Large intestine (tissue), 3 donors: Measurements from ENCODE around the gene RPTOR. TPM values are rescaled to one million over a fixed set of nuclear protein-coding genes. Genes with fewer than 3 reads are reported as not detected.

Source experiments
- DNase-seq, 2 donors: peaks; one replicate each; pipeline versions ENCODE4 v3.0.0 to v3.0.0-alpha.2; 2013
- H3K27ac ChIP-seq: one replicate; pipeline ENCODE4 v1.5.1; 2013; ENCODE audit warnings: low read length
- H3K27me3 ChIP-seq: 2 replicates; pipeline ENCODE4 v1.6.1; 2013; ENCODE audit warnings: low read length; ENCODE audit not compliant: control insufficient read depth, insufficient read depth
- H3K36me3 ChIP-seq: 2 replicates; pipeline ENCODE4 v1.6.1; 2013; ENCODE audit warnings: low read length; ENCODE audit not compliant: control insufficient read depth, insufficient read depth
- H3K4me1 ChIP-seq: one replicate; pipeline ENCODE4 v1.6.1; 2013; ENCODE audit warnings: low read length; ENCODE audit not compliant: control insufficient read depth, insufficient read depth
- H3K4me3 ChIP-seq: one replicate; pipeline ENCODE4 v1.5.1; 2013; ENCODE audit warnings: low read length
- H3K9me3 ChIP-seq: one replicate; pipeline ENCODE4 v1.6.1; 2013; ENCODE audit warnings: mild to moderate bottlenecking, low read depth, low read length, moderate library complexity; ENCODE audit not compliant: control insufficient read depth
- WGBS: methylation state at CpG from one replicate; pipeline ENCODE4 v1.1.5; 2013; ENCODE audit warnings: low lambda C conversion rate; ENCODE audit not compliant: insufficient coverage; 5-methylcytosine and 5-hydroxymethylcytosine counted together
- polyA plus RNA-seq: library from polyadenylated mRNA; unstranded; fragments of 120-200 nt; gene quantifications from one replicate; pipeline ENCODE4 v1.2.1, GENCODE V29; 2013

RPTOR gene
- polyA plus RNA-seq, 1 donor, result 16.8 TPM

GRCh38 chr17:80604009-80604669 is 59.5 kb downstream of the RPTOR start:
- WGBS, result 87% methylated on average over 3 of the region's 5 CpGs
- Histone ChIP-seq H3K36me3 (no peaks in the 10 kb centered on the region), H3K27me3 (no peaks in the 10 kb centered on the region), H3K4me1 (peaks cover 22% of the 10 kb centered on the region), H3K9me3 (peaks cover 2% of the 10 kb centered on the region), H3K27ac (no peak overlapping the region), H3K4me3 (no peak overlapping the region)
- DNase-seq, result no peak

GRCh38 chr17:80604670-80605010 is 60.0 kb downstream of the RPTOR start:
- WGBS, result 100% methylated on average over 1 of the region's 7 CpGs

DNA sequence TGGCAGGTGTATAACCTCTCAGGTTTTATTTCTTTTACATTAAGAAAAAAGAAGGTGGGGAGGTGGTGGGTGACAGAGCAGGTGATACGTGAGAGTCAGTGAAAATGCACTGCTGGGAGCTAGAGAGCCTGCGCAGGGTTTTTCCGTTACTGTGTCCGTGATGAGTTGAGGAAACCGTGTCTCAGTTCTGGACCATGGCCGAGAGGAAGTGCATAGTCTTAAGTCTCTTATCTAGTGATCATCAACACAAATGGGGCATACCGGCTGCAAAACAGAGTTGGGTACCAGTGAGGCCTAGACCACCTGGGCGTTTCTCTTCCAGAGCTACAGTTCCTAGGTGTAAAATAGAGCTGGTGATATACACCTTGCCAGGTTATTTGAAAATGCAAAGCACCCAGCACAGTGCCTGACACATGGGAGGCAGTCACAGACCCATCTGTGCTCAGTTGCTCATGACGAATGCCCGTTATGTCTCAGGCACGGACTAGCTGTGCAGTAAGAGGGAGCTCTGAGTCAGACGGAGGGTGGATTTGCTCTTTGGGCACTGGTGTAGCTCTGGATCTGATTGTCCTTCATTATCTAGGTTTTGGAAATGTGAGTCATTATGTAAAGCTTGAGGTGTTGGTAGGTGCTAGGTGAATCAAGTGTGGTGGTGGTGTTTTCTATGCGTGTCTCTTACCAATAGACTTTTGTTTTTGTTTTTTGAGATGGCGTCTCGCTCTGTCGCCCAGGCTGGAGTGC is 60.9 kb downstream of the RPTOR start:
- Histone ChIP-seq H3K9me3 (peaks cover 2% of the 10 kb centered on the region), H3K27ac (no peak overlapping the region), H3K4me1 (peaks cover 11% of the 10 kb centered on the region), H3K36me3 (no peaks in the 10 kb centered on the region), H3K4me3 (no peak overlapping the region), H3K27me3 (no peaks in the 10 kb centered on the region)
- WGBS, result no CpG with 5 or more reads among the region's 16 CpGs
- no peak for DNase-seq

More at GRCh38 chr17:80604670-80605010, 60.0 kb downstream of the RPTOR start:
- Histone ChIP-seq H3K36me3 (no peaks in the 10 kb centered on the region), H3K4me1 (peaks cover 17% of the 10 kb centered on the region), H3K4me3 (no peak overlapping the region), H3K27me3 (no peaks in the 10 kb centered on the region), H3K9me3 (peaks cover 2% of the 10 kb centered on the region), H3K27ac (no peak overlapping the region)
- DNase-seq, result no peak

GRCh38 chr17:80608326-80608725 is 63.7 kb downstream of the RPTOR start:
- no peak for DNase-seq
- Histone ChIP-seq H3K36me3 (no peaks in the 10 kb centered on the region), H3K9me3 (no peaks in the 10 kb centered on the region), H3K4me3 (no peak overlapping the region), H3K4me1 (peaks cover 3% of the 10 kb centered on the region), H3K27ac (no peak overlapping the region), H3K27me3 (no peaks in the 10 kb centered on the region)
- WGBS, result 95% methylated on average over 4 of the region's 12 CpGs

DNA sequence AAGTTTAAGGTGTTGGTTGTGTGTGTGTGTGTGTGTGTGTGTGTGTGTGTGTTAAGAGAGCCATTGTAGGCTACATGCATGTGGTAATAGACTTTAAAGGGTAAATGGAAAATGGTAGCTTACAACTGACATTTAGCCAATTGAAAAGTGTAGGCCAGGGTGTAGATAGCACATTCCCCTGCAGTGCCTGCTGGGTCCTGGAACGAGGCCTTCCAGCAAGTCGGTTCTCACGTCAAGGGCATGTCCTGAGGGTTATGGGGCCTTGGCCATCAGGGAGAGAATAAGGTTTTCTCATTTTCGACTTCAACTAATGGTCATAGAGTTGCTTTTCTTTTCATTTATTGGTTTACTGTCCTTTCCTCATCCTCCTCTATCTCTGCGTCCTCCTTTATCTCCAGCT is 65.1 kb downstream of the RPTOR start:
- H3K4me3 ChIP-seq, result no peak overlapping the region
- no peaks in the 10 kb centered on the region for H3K27me3 ChIP-seq
- 96% methylated on average over 3 of the region's 5 CpGs for WGBS
- no peaks in the 10 kb centered on the region for H3K9me3 ChIP-seq
- no peak for DNase-seq
- no peak overlapping the region for H3K27ac ChIP-seq
- H3K36me3 ChIP-seq, result no peaks in the 10 kb centered on the region
- H3K4me1 ChIP-seq, result no peaks in the 10 kb centered on the region

DNA sequence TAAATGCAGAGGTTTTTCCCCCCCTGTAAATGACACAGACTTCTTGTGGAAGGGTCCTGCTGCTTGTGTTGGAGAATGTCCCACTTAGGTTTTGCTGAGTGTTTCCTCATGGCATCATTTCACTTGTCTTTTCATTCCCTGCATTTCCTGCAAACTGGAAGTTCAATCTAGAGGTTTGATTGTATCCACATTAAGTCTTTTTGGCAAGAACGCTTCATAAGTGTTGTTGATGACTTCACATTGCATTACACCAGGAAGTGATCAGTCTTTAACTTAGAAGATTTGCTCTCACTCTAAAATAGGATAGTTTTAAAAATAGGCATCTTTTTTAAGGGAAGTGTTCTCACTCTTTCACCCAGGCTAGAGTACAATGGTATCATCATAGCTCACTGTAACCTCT is 67.2 kb downstream of the RPTOR start:
- no peak overlapping the region for H3K4me3 ChIP-seq
- H3K4me1 ChIP-seq, result no peaks in the 10 kb centered on the region
- no peaks in the 10 kb centered on the region for H3K27me3 ChIP-seq
- no peaks in the 10 kb centered on the region for H3K9me3 ChIP-seq
- H3K27ac ChIP-seq, result no peak overlapping the region
- no peaks in the 10 kb centered on the region for H3K36me3 ChIP-seq
- DNase-seq, result no peak
- no CpG with 5 or more reads among the region's 1 CpG for WGBS

DNA sequence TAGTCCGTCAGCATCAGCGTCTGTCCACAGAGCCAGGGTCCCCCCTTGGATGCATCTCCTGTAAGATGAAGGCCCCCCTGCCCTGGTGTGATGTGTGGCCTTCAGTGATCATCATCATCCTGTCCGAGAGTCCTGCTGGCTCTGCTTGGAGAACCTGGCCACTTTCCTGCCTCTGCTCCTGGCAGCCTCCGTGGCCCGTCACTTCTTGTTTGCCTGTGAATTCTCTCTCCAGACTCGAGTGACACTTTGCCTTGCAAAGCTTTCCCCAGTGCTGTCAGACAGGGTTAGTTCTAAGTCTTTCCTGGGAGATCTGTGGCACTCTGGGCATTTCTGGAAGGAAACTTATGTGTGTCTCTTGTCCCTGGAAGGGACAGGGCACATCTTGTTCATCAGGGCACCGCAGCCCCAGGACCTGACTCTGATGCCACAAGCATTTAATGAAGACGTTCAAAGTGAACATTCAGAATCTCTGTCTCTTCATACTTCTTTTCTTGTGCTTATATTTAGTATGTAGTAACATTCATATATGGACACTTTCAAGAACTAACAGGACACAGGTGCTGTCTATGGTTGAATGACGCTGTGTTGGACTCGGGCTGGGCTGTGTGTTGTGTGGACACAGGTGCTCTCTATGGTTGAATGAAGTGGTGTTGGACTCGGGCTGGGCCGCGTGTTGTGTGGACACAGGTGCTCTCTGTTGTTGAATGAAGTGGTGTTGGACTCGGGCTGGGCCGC is 68.5 kb downstream of the RPTOR start:
- no peaks in the 10 kb centered on the region for H3K9me3 ChIP-seq
- H3K27me3 ChIP-seq, result no peaks in the 10 kb centered on the region
- no peak for DNase-seq
- no peak overlapping the region for H3K4me3 ChIP-seq
- H3K27ac ChIP-seq, result no peak overlapping the region
- WGBS, result no CpG with 5 or more reads among the region's 15 CpGs
- no peaks in the 10 kb centered on the region for H3K36me3 ChIP-seq
- no peaks in the 10 kb centered on the region for H3K4me1 ChIP-seq

DNA sequence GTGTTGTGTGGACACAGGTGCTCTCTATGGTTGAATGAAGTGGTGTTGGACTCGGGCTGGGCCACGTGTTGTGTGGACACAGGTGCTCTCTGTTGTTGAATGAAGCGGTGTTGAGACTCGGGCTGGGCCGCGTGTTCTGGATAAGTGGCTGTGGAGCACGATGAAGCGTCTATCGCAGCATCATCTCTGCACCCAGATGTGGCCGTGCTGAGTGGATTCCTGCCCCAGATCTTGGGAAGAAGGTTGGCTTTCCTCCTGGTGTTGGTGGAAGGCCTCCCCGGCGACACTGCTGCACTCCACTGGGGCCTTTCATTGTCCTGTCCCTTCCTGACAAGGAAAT is 69.1 kb downstream of the RPTOR start:
- H3K9me3 ChIP-seq, result no peaks in the 10 kb centered on the region
- no peaks in the 10 kb centered on the region for H3K36me3 ChIP-seq
- DNase-seq, result no peak
- WGBS, result no CpG with 5 or more reads among the region's 12 CpGs
- H3K4me1 ChIP-seq, result no peaks in the 10 kb centered on the region
- H3K27ac ChIP-seq, result no peak overlapping the region
- H3K4me3 ChIP-seq, result no peak overlapping the region
- no peaks in the 10 kb centered on the region for H3K27me3 ChIP-seq

DNA sequence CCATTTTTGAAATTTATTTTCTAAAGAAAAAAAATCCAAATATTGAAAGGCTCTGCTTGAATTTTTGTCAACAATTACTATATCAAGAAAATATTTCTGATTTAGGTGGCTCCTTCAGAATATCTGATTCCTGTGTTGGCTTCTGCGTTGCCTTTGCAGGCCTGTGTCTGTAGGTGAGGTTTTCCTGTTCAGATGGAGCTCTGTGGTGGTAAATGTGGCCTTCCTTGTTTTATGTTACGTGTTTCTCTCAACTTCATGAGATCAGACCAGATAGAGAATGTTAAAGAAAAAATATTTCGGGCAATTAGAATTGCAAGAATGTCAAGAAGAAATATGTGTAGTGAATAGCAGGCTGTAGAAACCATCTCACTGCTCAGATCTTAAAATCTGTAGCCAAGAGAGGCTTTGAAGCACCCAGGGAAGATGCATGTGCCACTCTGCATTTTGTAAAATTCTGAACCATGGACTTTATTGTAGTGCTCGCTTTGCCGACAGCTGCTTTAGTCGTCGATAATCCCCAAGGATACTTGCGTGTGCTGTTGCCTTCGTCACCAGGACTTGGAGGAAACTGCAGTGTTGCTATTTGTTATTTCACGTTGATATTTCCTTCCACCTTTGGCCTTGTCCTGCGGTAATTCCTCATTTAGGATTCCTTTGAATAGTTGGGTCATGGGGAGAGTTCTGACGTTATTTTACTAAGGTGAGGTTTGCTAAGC is 69.9 kb downstream of the RPTOR start:
- no peak overlapping the region for H3K27ac ChIP-seq
- H3K9me3 ChIP-seq, result no peaks in the 10 kb centered on the region
- DNase-seq, result no peak
- H3K4me1 ChIP-seq, result no peaks in the 10 kb centered on the region
- H3K27me3 ChIP-seq, result no peaks in the 10 kb centered on the region
- no peaks in the 10 kb centered on the region for H3K36me3 ChIP-seq
- WGBS, result 85% methylated on average over 4 of the region's 12 CpGs
- H3K4me3 ChIP-seq, result no peak overlapping the region

DNA sequence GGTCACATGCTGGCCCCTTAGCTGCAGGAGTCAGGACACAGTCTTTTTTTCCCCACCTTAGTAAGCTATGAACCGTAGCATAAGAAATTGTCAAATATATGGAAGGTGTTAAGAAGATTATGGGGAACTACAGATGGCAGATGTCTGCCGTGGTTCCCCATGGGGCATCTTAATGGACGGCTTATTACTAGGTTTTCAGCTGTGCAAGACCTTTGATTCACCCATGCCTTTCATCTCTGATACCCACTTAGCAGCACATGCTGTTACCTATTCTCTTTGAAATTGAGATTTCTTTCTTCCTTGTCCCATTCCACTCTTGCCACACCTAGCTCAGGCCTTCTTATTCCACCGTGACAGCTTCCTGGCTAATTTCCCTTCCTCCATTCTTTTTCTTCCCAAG is 70.7 kb downstream of the RPTOR start:
- no peaks in the 10 kb centered on the region for H3K27me3 ChIP-seq

More for the DNA sequence above, 70.7 kb downstream of the RPTOR start:
- no peaks in the 10 kb centered on the region for H3K4me1 ChIP-seq
- no peak for DNase-seq
- H3K27ac ChIP-seq, result no peak overlapping the region
- H3K9me3 ChIP-seq, result no peaks in the 10 kb centered on the region
- H3K4me3 ChIP-seq, result no peak overlapping the region
- WGBS, result 70% methylated on average over 1 of the region's 4 CpGs
- H3K36me3 ChIP-seq, result no peaks in the 10 kb centered on the region
